ENCODE measurements around the gene WDR89. TPM values are rescaled to one million over a fixed set of nuclear protein-coding genes. Genes with fewer than 3 reads are reported as not detected.
"Not testable (repeated sequence)": the region's sequence is repeated elsewhere in the genome, so short reads cannot be mapped to it uniquely, and the experiment has no call there.

The WDR89 gene
- total RNA-seq, 6 experiments from 2014 or later = 6.8 to 10.4 (median 7.3) TPM

DNA sequence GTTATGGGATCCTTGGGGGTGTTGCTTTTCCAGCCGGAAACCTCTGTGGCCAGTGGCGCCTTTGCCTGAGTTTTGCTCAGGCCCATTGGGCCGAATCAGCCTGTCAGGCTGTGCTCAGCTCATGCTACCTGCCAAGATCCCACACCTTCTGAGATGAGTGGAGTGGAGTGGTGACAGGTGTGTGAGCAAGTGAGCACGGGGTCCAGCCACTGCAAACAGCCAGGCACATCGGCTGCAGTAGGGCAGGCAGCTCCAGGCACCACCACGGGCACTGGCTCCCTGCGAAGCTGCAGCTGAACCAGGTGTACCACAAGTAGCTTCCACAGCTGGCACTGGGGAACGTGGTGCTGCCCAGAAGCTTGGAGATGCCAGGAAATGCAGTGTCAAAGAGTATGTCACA is 21.1 kb upstream of the WDR89 start:
- no peaks in the 10 kb centered on the region for H3K4me1 Mint-ChIP-seq (ENCODE audit: low read depth)
- no peaks in the 10 kb centered on the region for H3K36me3 Mint-ChIP-seq (ENCODE audit: low read depth)
- H3K27me3 Mint-ChIP-seq (ENCODE audit: insufficient read depth) = no peaks in the 10 kb centered on the region; the same call in 1 of the 2 replicates
- H3K4me3 Mint-ChIP-seq = no peak overlapping the region
- no peak overlapping the region for H3K27ac Mint-ChIP-seq
- DNase-seq = no peak
- no peak for TF ChIP-seq CTCF (IDR thresholded peaks at IDR 0.05)
- no peaks in the 10 kb centered on the region for H3K9me3 Mint-ChIP-seq

GRCh38 chr14:63661881-63662280 is 20.2 kb upstream of the WDR89 start:
- not testable (repeated sequence) for H3K27ac Mint-ChIP-seq

GRCh38 chr14:63659726-63660125 is 18.1 kb upstream of the WDR89 start:
- Mint-ChIP-seq H3K36me3 (ENCODE audit: low read depth) (no peaks in the 10 kb centered on the region), H3K9me3 (no peaks in the 10 kb centered on the region), H3K27ac (no peak overlapping the region), H3K27me3 (ENCODE audit: insufficient read depth) (no peaks in the 10 kb centered on the region; the same call in 1 of the 2 replicates), H3K4me3 (no peak overlapping the region), H3K4me1 (ENCODE audit: low read depth) (peaks cover 16% of the 10 kb centered on the region)
- no peak for DNase-seq
- TF ChIP-seq CTCF (IDR thresholded peaks at IDR 0.05) = no peak

More at GRCh38 chr14:63661881-63662280, 20.2 kb upstream of the WDR89 start:
- not testable (repeated sequence) for H3K36me3 Mint-ChIP-seq (ENCODE audit: low read depth); H3K4me1 Mint-ChIP-seq (ENCODE audit: low read depth); DNase-seq; H3K27me3 Mint-ChIP-seq (ENCODE audit: insufficient read depth); H3K4me3 Mint-ChIP-seq; H3K9me3 Mint-ChIP-seq

- H3K4me1 Mint-ChIP-seq (ENCODE audit: low read depth) = peaks cover 30% of the 10 kb centered on the region
- H3K4me3 Mint-ChIP-seq = no peak overlapping the region
- no peaks in the 10 kb centered on the region for H3K9me3 Mint-ChIP-seq
- DNase-seq = no peak
- TF ChIP-seq CTCF (IDR thresholded peaks at IDR 0.05) = no peak
- no peak overlapping the region for H3K27ac Mint-ChIP-seq
- H3K36me3 Mint-ChIP-seq (ENCODE audit: low read depth) = no peaks in the 10 kb centered on the region
- H3K27me3 Mint-ChIP-seq (ENCODE audit: insufficient read depth) = no peaks in the 10 kb centered on the region
These were observed 14.5 kb upstream of the WDR89 start for GRCh38 chr14:63656194-63656593.

DNA sequence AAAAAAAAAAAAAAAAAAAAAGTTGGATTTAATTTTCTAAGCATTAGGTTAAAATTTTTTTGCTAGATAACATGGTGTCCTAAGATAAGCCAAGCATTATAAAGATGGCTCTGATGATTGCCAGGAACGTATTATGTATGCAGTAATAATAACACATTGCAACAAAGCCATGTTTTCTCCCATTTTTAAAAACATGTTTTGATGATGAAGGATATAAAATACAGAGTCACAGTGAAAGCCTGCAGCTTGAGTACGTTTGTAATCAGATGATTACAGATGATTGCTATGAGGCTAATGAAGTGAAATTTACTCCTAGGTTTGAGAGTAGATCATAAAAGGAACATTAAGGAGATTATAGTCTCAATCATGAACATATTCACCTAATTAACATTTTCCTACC is 13.3 kb upstream of the WDR89 start:
- H3K9me3 Mint-ChIP-seq = no peaks in the 10 kb centered on the region
- no peak for DNase-seq
- H3K27me3 Mint-ChIP-seq (ENCODE audit: insufficient read depth) = no peaks in the 10 kb centered on the region; the same call in 1 of the 2 replicates
- H3K27ac Mint-ChIP-seq = no peak overlapping the region
- H3K4me1 Mint-ChIP-seq (ENCODE audit: low read depth) = peaks cover 30% of the 10 kb centered on the region
- no peak for TF ChIP-seq CTCF (IDR thresholded peaks at IDR 0.05)
- no peak overlapping the region for H3K4me3 Mint-ChIP-seq
- H3K36me3 Mint-ChIP-seq (ENCODE audit: low read depth) = no peaks in the 10 kb centered on the region

DNA sequence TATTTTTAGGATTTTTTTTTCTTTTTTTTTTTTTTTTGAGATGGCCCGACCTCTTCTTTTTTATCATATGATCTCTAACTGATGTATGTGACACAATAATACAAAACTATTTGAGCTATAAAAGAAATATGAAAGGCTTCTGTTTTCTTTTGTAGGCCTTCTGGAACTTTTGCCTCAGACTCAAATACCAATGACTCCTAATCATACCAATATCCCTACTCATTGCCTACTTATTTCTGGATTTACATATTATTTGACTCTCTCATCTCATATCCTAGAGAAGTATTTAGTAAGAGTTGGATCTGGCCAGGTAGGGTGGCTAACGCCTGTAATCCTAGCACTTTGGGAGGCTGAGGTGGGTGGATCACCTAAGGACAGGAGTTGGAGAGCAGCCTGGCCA is 12.7 kb upstream of the WDR89 start:
- Mint-ChIP-seq H3K27me3 (ENCODE audit: insufficient read depth) (no peaks in the 10 kb centered on the region; the same call in 1 of the 2 replicates), H3K27ac (peak overlapping the region; percentile 45; the same call in 1 of the 2 replicates), H3K4me1 (ENCODE audit: low read depth) (peaks cover 30% of the 10 kb centered on the region), H3K9me3 (no peaks in the 10 kb centered on the region), H3K4me3 (peak overlapping the region; percentile 22; the same call in 1 of the 2 replicates), H3K36me3 (ENCODE audit: low read depth) (no peaks in the 10 kb centered on the region)
- peak; percentile 84 for DNase-seq
- TF ChIP-seq CTCF (IDR thresholded peaks at IDR 0.05) = no peak
